IMR-90 (cell line): ENCODE results near the gene FRMD3.

Experiments used
- CEBPB ChIP-seq: IDR thresholded peaks from 2 replicates; pipeline ENCODE4 v1.6.1; 2012; ENCODE audit warnings: low read depth, low read length, improper control_type of control experiment
- CTCF ChIP-seq: conservative IDR thresholded peaks from 2 replicates; pipeline ENCODE4 v1.5.1; 2012; ENCODE audit warnings: mild to moderate bottlenecking, low read depth, low read length, improper control_type of control experiment
- MAFK ChIP-seq: IDR thresholded peaks from 2 replicates; pipeline ENCODE4 v1.6.1; 2012; ENCODE audit warnings: low read depth, low read length, improper control_type of control experiment
- MXI1 ChIP-seq: IDR thresholded peaks from 2 replicates; pipeline ENCODE4 v1.6.1; 2012; ENCODE audit warnings: low read depth, mild to moderate bottlenecking, low read length, moderate library complexity, borderline replicate concordance
- RAD21 ChIP-seq: IDR thresholded peaks from 2 replicates; pipeline ENCODE4 v1.6.1; 2012; ENCODE audit warnings: low read length, improper control_type of control experiment
- RFX5 ChIP-seq: IDR thresholded peaks from 2 replicates; pipeline ENCODE4 v1.8.0; 2012; ENCODE audit warnings: low read depth, mild to moderate bottlenecking, low read length, moderate library complexity

GRCh38 chr9:83304686-83305085 is 233.5 kb downstream of the FRMD3 start:
- no peak for TF ChIP-seq MAFK
- TF ChIP-seq RAD21, result no peak
- TF ChIP-seq CTCF, result no peak
- TF ChIP-seq CEBPB, result no peak
- no peak for TF ChIP-seq MXI1
- TF ChIP-seq RFX5, result no peak
